HPDE6-E6E7 (cell line): ENCODE results near the gene C17orf58.
"Not testable (repeated sequence)": the region's sequence is repeated elsewhere in the genome, so short reads cannot be mapped to it uniquely, and the experiment has no call there.

ENCODE experiments used
- DNase-seq: peaks from one replicate; pipeline ENCODE4 v3.0.0; 2011; ENCODE audit warnings: missing footprints; ENCODE audit errors: extremely low spot score

C17orf58 gene

DNA sequence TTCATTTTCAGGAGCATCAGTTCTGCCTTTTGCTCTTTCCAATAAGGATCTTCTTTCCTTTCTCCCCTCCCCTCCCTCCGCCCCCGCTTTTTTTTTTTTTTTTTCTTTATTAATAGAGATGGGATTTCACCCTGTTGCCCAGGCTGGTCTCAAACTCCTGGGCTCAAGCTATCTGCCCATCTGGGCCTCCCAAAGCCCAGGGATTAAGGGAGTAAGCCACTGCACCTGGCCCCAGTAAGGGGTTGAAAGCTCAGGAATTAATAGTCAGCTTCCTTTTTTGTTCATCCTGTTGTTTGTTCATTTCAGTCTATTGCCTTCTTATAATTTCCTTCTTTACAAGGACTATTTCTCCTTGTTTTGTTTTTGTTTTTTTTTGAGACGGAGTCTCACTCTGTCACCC is 7.9 kb upstream of the C17orf58 start:
- no peak for DNase-seq

DNA sequence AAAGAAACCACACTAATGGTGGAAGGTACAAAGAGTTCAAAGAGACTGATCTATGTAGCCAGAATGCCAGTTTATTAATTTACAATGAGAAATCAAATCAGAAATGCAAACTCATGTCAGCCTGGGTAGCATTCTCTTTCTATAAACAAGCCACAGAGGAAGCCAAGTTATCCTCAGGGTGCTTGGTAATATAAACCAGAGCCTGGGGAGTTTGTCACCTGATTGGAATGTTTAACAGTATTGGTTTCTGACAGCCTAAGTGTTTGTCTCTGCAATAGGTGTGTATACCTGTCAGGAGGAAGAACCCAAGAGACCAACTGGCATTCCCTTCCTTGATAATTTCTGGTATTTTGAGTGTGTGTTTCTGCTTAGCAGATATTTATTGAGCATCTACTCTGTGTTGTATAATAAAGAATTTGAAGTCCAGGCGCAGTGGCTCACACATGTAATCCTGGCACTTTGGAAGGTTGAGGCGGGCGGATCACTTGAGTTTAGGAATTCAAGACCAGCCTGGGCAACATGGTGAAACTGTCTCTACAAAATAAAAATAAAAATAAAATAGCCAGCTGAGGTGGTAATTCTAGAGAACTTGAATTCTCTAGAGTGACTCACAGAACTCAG is 3.1 kb upstream of the C17orf58 start:
- peak; percentile 44 for DNase-seq

DNA sequence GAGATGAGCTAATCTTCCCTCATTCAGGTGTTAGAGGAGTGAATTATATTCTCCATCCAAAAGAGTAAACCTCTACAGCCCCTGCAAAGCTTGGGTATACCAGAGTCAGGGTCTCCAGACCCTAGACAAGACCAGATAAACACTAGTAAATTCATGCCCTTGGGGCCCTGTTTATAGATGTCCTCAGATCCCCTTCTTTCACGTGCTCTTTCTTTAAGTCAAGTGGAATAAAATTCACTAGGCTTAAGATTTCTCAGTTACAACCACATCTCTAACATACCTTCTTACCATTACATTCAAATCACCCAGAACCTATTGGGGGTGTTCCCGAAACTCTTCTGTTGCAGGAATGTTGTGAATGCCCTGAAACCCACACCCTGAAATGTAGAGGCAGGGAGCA is 2.2 kb upstream of the C17orf58 start:
- DNase-seq: no peak

DNA sequence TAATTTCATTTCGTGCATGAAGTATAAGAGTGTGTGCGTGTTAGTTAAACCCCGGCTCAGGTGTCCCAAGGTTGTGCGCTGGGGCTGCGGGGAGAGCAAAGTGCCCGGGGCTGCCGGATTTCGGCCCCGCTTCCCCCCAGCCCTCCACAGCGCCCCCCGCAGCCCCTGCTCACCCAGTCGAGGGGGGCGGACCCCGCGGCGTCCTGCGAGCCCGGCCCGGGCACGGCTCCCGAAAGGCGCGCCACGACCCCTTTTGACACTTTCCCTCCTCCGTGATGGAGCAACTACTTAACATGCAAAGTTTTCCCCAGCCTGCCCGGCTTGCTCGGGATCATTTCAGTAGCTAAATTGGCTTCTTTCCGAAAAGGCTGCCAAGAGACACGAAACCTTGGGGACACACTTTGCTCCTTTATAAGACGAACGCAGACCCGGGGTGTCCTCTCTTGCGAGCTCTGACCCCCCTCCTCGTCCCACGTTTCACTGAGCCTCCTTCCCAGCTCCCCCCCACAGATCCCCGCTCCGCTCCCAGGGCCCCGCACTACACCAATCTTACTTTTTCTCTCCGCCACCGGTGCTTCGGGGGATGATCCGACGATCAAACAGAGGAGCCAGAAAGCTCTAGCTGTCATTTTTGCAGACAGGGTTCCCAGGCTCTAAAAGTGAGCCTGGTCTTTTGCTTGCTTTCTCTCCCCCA is 552 bp downstream of the C17orf58 start:
- no peak for DNase-seq

DNA sequence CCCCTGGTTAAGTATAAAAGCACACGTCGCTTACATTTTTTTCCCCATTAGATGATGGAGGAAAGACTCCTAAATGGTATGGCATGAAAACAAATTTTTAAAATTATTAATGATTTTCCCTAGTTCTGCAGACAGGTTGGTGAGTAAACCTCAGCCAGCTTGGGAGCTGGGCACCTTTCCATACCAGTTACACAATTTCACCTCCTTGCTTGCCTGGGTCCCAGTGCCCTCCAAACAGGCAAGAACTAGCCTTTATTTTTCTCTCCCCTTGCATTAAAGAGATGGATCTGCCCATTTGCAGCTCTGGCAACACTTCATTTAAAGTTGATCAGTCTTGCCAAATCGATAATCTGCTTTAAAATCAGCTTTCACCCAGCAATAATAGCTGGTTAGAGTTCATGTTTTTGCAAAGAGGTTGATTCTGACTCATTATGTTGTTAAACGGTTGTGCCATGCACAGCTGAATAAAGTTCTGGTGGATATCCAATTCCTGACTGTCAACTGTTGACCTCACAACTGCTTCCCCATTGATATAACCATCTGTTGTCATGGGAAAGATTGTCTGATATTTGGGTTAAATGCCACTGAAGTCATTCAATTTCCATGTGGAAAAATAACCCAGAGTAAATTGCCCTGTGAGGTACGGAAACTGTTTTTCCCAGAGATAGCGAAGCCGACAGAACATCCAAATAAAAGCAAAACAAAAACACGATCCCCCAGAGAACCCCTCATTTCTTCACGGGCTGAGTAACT is 1.3 kb downstream of the C17orf58 start:
- peak; percentile 52 for DNase-seq

DNA sequence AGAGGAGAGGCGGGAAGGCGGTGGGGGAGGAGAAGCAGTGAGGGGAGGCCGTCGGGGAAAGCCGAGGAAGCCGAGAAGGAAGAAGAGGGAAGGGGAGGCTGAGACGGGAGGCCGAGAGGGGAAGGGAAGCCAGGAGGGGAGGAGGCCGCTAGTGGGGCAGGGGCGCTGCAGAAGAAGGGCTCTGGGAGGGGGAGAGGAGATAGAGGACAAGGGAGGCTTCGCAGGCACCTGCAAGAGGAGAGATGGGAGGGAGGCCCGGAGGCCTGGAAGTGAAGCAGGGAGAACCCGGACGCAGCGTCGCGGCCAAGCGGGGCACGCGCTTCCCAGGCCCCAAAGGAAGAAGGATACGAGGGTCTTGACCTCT is 2.3 kb downstream of the C17orf58 start:
- DNase-seq: peak; percentile 22

DNA sequence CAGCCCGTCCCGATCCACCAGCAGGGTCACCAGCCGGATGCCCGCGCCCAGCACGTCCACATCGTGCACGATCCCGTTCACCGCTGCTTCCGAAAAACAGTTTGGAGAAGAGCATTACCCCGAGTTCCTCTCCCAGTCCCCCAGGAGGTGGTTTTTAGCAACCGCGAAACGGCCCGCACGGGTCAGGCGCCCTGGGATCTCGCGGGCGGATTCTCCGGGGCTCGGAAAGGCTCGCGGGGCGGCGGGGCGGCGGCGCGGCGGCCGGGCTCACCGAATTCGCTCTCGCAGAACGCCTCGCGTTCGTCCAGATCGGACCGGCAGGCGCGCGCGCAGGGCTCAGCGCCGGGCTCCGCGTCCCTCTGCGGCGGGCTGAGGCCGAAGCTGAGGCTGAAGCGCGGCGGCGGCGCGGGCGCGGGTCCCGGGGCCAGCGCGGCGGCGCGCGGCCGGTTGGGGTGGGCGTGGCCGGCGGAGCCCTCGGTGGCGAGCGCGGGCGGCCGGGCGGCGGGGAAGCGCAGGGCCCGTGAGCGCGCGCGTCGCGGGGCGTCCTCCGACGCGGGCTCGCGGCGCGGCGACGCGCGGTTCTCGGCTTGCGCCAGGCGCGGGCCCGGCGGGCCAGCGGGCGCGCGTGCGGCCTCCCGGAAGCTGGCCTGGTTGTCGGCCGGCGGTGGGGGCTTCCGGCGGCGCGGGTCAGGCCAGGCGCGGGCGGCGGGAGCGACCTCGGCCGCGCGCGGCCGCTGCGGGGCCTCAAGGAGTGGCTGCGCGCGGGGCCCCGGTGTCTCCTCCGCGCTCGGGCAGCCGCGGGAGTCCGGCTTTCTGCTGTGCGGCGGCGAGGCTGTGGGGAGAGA is 2.9 kb downstream of the C17orf58 start:
- DNase-seq: peak; percentile 63

DNA sequence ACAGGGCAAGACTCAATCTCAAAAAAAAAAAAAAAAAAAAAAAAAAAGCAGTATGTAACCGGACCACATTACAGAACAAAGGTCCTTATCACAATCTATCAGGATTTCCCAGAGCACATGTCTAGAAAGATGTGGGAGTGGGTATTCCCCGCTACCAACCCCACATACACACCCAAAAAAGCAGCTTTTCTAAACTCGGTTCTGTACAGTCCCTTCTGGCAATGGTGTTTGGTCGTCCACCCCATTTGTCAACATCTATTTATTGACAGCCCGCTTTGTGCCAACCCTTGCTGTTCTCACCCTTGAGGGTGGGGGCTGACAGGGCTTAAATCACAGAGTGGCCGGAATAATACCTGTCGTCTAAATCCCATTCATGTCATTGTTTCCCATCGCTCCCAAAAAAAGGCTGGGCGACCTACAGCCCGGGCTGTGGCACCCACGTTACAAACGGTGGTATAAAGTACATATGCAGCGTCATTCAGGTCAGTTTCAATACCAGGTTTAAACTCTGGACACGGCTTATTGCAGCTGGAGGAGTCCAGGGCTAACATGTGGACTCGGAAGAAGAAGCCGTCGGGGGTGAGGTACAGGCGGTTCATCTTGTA is 3.6 kb downstream of the C17orf58 start:
- no peak for DNase-seq

DNA sequence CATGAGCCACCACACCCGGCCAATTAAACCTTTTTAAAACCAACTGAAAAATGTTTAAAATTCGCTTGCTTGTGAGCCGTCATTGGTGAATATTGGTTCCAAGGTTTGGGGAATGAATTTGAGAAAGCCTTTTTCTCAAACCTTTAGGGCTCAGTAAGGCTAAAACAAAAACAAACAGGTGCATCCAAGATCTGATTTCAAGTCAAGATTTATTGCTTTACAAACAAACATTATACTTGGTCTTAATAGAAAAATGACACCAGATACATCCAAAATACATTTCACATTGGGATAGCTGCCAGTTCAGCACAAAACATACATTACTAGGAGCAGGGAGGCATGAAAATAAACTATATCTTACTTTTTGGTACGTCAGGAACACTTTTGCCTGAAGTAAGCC is 5.4 kb downstream of the C17orf58 start:
- DNase-seq: no peak

DNA sequence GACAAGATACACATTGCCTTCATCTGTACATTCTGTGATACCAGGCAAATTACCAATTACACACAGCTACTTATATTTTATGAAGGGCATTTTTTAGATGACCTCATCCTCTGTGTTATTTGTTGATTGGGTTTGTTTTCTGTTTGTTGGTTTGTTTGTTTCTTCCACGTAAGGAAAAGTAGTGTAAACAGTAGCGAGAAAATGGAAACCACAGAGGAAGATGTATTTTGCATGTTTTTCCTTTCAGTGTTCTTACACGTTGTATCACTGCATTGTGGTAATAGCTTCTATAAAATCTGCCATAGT is 12.9 kb downstream of the C17orf58 start:
- no peak for DNase-seq

DNA sequence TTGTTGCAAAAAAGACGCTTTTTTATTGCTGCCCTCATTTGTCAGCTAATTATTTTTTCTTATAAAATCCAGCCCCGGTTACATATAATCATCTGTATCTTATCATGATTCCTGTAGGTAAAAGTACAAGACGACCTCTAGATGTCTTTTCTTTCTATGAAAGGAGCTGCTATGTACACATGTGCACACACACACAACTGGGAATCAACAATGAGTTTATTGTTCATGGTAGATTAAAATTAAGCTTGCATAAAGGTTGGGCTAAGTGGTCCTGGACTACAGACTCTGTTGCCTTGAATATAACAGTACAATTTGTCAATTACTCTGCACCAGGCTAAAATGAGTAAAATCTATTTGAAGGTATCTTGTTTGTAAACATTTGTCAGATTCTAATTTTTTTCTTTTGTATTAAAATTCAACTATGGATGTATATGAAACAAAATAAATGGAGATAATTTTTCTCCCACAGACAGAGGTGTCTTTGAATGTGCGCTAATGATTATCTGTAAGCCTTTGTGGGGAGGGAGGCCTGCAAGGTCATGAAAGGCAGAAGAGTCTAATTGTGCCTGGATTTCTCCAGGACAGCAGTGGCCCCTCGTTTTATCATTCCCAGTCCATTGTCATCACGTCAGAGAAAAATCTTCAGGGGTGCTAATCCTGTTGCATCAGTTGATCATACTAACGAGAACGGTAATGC is 13.4 kb downstream of the C17orf58 start:
- DNase-seq: no peak

DNA sequence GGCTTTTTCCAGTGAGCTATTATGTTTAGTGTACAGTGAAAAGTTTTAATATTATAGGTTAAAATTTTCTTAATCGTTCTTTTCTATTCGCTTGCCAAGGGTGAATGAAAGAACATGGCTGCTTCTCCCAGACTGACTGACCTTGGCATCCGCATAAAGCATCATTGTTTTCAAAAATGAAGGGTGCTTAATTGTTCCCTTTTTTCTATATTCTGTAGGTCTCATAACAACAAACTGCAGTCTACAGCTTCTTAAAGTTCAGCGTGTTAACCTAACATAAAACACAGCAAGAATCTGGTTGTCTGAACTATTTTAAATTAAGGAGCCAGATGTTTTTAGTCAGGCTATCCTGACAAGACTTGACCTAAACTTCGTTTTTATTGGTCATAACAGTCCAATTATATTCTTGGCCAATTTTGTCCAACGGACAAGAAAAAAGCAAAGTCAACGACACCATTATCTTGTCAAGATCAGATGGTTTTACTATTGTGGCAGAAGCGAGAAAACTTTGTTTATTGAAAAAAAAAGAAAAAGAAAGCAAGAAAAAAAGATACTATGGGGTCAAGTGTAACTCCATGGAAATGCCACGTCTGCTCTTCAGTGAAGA is 14.1 kb downstream of the C17orf58 start:
- no peak for DNase-seq

DNA sequence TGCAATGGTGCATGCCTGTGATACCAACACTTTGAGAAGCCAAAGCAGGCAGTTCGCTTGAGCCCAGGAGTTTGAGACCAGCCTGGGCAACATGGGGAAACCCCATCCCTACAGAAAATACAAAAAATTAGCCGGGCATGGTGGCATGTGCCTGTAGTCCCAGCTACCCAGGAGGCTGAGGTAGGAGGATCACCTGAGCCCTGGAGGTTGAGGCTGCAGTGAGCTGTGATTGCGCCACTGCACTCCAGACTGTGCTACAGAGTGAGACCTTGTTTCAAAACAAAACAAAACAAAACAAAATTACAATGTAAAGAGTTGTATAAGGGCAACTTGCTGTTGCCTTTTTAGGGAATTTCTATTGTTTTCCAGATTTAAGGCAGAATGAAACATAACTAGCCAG is 15.4 kb downstream of the C17orf58 start:
- DNase-seq: not testable (repeated sequence)

DNA sequence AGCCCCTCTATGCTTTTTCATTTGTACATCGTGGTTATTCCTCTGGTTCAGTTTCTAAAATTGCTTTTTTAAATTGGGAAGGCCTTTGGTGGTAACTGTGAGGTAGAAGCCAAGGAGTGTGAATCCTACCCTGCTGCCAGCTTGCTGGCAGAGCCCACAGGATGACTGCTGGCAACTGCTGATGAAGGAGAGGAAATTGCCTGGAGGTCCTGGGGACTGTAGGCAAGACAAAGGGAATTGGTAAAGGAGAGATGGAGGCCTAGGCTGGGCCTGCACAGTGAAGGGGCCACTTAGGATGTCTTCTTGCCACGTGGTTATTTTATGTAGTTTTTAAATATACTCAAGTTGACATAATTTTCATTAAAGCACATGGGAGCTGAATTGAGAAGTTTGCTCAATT is 15.8 kb downstream of the C17orf58 start:
- DNase-seq: no peak

DNA sequence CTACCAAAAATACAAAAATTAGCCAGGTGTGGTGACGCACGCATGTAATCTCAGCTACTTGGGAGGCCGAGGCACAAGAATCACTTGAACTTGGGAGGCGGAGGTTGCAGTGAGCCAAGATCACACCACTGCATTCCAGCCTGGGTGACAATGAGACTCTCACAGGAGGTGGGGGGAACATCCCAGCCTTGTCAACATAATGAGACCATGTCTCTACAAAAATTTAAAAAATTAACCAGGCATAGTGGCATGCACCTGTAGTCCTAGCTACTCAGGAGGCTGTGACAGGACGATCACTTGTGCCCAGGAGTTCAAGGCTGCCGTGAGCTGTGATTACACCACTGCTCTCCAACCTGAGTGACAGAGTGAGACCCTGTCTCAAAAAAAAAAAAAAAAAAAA is 20.0 kb downstream of the C17orf58 start:
- not testable (repeated sequence) for DNase-seq

DNA sequence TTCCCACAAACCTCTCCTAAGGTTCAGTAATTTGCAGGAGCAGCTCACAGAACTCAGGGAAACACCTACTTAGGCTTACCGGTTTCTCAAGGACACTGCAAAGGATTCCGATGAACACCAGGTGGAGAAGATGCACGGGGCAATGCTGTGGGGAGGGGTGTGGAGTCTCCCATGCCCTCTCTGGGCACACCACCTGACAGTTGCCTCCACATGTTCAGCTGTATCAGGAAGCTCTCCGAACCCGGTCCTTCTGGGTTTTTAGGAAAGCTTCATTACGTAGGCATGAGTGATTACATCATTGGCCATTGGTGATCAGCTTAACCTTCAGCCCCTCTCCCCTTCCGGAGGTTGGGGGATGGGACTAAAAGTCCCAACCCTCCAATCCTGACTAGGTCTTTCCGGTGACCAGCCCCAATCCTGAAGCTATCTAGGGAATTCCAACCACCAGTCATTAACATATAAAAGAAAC is 21.6 kb downstream of the C17orf58 start:
- no peak for DNase-seq

DNA sequence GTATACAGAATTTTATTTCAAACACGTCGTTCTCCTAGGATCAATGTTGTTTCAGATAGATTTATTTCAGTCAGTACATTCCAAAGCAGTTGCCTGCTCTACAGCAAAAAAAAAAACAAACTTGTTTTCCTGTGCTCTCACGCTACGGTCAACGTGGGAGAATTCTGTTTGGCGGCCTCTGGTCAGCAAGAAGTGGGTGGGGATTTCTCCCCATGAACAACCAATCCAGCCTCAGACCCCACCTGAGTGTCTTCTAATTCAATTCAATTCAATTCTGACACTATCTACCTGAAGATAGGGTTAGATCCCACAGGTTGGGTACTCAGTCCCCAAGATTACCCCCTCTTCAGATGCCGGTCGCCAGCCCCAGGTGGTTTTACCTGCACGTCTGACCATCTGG is 22.1 kb downstream of the C17orf58 start:
- no peak for DNase-seq

DNA sequence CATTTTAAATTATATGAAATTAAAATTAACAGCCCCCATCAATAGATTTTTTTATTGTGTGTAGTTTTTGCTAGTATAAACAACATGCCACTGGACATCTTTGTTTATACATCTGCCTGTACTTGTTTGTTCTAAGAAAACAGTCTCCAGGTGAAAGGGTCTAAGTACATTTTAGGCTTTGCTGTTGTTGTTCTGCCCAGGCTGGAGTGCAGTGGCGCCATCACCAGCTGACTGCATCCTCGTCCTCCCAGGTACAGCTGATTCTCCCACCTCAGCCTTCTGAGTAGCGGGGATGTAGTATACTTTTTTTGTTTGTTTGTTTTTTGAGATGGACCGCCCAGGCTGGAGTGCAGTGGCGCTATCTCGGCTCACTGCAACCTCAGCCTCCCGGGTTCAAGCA is 25.5 kb downstream of the C17orf58 start:
- no peak for DNase-seq

DNA sequence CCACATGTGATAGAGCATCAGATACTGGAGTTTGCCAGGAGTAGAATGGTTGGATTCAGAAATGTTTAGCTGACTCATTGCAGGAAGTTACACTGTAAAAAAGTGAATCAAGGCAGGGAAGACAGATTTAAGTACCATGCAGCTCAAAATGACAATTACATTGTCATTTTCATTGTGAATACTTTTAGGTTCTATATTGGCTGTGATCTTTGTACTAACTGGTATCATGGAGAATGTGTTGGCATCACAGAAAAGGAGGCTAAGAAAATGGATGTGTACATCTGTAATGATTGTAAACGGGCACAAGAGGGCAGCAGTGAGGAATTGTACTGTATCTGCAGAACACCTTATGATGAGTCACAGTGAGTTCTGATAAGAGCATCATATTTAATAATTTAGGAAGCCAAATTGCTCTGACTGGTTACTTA is 33.1 kb downstream of the C17orf58 start:
- DNase-seq: not testable (repeated sequence)

DNA sequence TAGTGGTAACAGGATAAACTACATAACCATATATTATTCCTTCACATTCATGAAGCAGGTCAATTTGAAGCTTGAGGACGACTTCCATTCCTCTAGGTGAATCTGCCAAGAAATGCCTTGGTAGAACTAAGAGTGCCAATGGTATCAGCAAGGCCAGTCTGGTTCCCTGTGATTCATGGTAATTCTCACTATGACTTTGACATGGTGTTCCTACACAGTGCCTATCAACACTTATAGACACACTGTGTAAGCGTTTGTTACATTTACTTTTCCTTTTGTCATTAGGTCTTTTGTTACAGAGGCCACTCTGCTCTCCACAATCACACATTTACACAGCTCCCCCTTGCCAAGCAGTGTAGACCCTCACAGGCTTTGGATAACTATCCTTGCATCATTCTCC is 34.1 kb downstream of the C17orf58 start:
- not testable (repeated sequence) for DNase-seq

DNA sequence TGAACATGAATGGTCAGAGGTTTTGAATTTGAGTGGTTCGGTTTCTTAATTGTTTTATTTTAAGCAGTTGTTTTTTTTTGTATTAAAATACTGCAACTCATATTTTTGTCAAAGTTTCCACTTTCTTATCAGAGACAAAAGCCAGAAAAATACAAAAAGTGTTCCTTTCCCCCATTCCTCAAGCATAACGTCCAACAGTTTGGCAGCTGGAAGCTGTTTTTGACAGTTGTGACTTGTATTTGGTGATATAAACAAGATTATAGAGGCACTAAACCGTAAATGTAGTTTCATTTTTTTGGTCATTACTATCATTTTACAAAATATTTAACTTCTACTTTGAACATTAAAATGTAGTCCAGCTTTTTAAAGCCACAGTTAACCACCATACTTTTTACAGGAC is 36.0 kb downstream of the C17orf58 start:
- not testable (repeated sequence) for DNase-seq
